ENCODE results near the gene TANGO6. TPM values are rescaled to one million over a fixed set of nuclear protein-coding genes. Genes with fewer than 3 reads are reported as not detected.

The TANGO6 gene
- total RNA-seq, 1 donor, result 38.0 TPM

- no peaks in the 10 kb centered on the region for H3K9me3 ChIP-seq (ENCODE audit: low read depth, low read length)
- H3K27me3 ChIP-seq (ENCODE audit: insufficient read depth, low read length), result no peaks in the 10 kb centered on the region
- no peak for TF ChIP-seq CTCF (IDR thresholded peaks at IDR 0.05; ENCODE audit: extremely low read depth, low read depth, low read length)
- H3K36me3 ChIP-seq (ENCODE audit: insufficient read depth, low read length), result peaks cover 29% of the 10 kb centered on the region
- H3K4me2 ChIP-seq (ENCODE audit: insufficient read depth, low read length), result no peak overlapping the region
- no peak overlapping the region for H3K4me3 ChIP-seq (ENCODE audit: insufficient read depth, low read length)
- peaks cover under 1% of the 10 kb centered on the region for H3K4me1 ChIP-seq (ENCODE audit: insufficient read depth, low read length)
- no peaks in the 10 kb centered on the region for H3K79me2 ChIP-seq (ENCODE audit: insufficient read depth, low read length)
- no peaks in the 10 kb centered on the region for H4K20me1 ChIP-seq (ENCODE audit: insufficient read depth, low read length)
- no peak overlapping the region for H3K27ac ChIP-seq (ENCODE audit: low read depth, low read length)
- H2AFZ ChIP-seq (ENCODE audit: low read length), result no peak overlapping the region
- no peak for DNase-seq (ENCODE audit: insufficient read length, low spot score, missing footprints)
Measured at GRCh38 chr16:68927018-68927417, 83.7 kb downstream of the TANGO6 start.

GRCh38 chr16:68931196-68931595 lies 87.9 kb downstream of the TANGO6 start:
- TF ChIP-seq CTCF (IDR thresholded peaks at IDR 0.05; ENCODE audit: extremely low read depth, low read depth, low read length), result no peak
- peaks cover 1% of the 10 kb centered on the region for H3K4me1 ChIP-seq (ENCODE audit: insufficient read depth, low read length)
- no peak overlapping the region for H3K27ac ChIP-seq (ENCODE audit: low read depth, low read length)
- H3K4me3 ChIP-seq (ENCODE audit: insufficient read depth, low read length), result no peak overlapping the region
- H2AFZ ChIP-seq (ENCODE audit: low read length), result no peak overlapping the region
- H3K4me2 ChIP-seq (ENCODE audit: insufficient read depth, low read length), result no peak overlapping the region
- H3K36me3 ChIP-seq (ENCODE audit: insufficient read depth, low read length), result peaks cover 25% of the 10 kb centered on the region
- H4K20me1 ChIP-seq (ENCODE audit: insufficient read depth, low read length), result no peaks in the 10 kb centered on the region
- DNase-seq (ENCODE audit: insufficient read length, low spot score, missing footprints), result no peak
- H3K9me3 ChIP-seq (ENCODE audit: low read depth, low read length), result no peaks in the 10 kb centered on the region
- no peaks in the 10 kb centered on the region for H3K27me3 ChIP-seq (ENCODE audit: insufficient read depth, low read length)
- H3K79me2 ChIP-seq (ENCODE audit: insufficient read depth, low read length), result no peaks in the 10 kb centered on the region

GRCh38 chr16:68934402-68934801 lies 91.1 kb downstream of the TANGO6 start:
- H3K27me3 ChIP-seq (ENCODE audit: insufficient read depth, low read length), result no peaks in the 10 kb centered on the region
- H3K4me3 ChIP-seq (ENCODE audit: insufficient read depth, low read length), result no peak overlapping the region
- TF ChIP-seq CTCF (IDR thresholded peaks at IDR 0.05; ENCODE audit: extremely low read depth, low read depth, low read length), result no peak
- no peak for DNase-seq (ENCODE audit: insufficient read length, low spot score, missing footprints)
- peaks cover 8% of the 10 kb centered on the region for H3K4me1 ChIP-seq (ENCODE audit: insufficient read depth, low read length)
- H3K9me3 ChIP-seq (ENCODE audit: low read depth, low read length), result no peaks in the 10 kb centered on the region
- H4K20me1 ChIP-seq (ENCODE audit: insufficient read depth, low read length), result no peaks in the 10 kb centered on the region
- no peak overlapping the region for H3K27ac ChIP-seq (ENCODE audit: low read depth, low read length)
- no peak overlapping the region for H3K4me2 ChIP-seq (ENCODE audit: insufficient read depth, low read length)
- no peak overlapping the region for H2AFZ ChIP-seq (ENCODE audit: low read length)
- no peaks in the 10 kb centered on the region for H3K79me2 ChIP-seq (ENCODE audit: insufficient read depth, low read length)
- peaks cover 10% of the 10 kb centered on the region for H3K36me3 ChIP-seq (ENCODE audit: insufficient read depth, low read length)

- no peak for TF ChIP-seq CTCF (IDR thresholded peaks at IDR 0.05; ENCODE audit: extremely low read depth, low read depth, low read length)
- no peak for DNase-seq (ENCODE audit: insufficient read length, low spot score, missing footprints)
- no peak overlapping the region for H3K4me3 ChIP-seq (ENCODE audit: insufficient read depth, low read length)
- no peak overlapping the region for H2AFZ ChIP-seq (ENCODE audit: low read length)
- no peak overlapping the region for H3K4me2 ChIP-seq (ENCODE audit: insufficient read depth, low read length)
- H3K27ac ChIP-seq (ENCODE audit: low read depth, low read length), result no peak overlapping the region
- peaks cover 8% of the 10 kb centered on the region for H3K4me1 ChIP-seq (ENCODE audit: insufficient read depth, low read length)
- peaks cover 10% of the 10 kb centered on the region for H3K36me3 ChIP-seq (ENCODE audit: insufficient read depth, low read length)
- H3K79me2 ChIP-seq (ENCODE audit: insufficient read depth, low read length), result no peaks in the 10 kb centered on the region
- H4K20me1 ChIP-seq (ENCODE audit: insufficient read depth, low read length), result no peaks in the 10 kb centered on the region
- H3K9me3 ChIP-seq (ENCODE audit: low read depth, low read length), result no peaks in the 10 kb centered on the region
- H3K27me3 ChIP-seq (ENCODE audit: insufficient read depth, low read length), result no peaks in the 10 kb centered on the region
Measured at GRCh38 chr16:68935008-68935407, 91.7 kb downstream of the TANGO6 start.

Measured in osteoblast (primary cell).